ENCODE results near the gene PSEN2. TPM values are rescaled to one million over a fixed set of nuclear protein-coding genes. Genes with fewer than 3 reads are reported as not detected.

The PSEN2 gene
- total RNA-seq, 2 experiments from 2014 or later = 0.81 to 1.2 TPM

DNA sequence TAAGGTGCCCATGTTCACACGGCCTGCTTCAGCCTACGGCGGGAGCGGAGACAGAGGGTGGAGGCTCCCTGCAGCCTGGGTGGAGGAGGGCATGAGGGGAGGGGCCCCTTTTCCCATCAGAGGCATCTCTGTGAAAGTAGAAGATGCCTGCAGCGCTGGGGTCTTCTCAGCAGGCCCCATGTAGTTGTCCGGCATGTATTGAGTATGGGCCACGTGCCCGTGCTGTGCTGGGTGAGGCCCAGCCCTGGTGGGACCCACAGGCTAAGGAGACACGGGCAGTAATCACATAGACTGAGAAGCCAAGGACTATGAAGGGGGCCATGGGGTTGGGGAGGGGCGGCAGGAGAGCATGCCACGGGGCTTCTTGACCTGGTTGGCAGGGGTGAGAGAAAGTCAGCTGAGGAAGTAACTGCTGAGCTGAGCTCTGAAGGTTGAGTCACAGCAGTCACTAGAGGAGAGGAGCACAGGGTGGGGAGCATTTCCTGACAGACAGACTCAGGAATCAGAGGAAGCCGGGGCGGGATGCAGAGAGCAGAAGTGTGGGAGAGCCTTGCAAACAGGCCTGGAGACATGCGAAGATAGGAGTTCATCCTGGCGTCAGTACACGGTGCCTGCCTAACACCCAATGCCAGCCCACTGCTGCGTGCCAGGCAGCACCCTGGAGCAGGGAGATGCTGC, 21.6 kb downstream of the PSEN2 start:
- no peaks in the 10 kb centered on the region for H3K4me1 Mint-ChIP-seq (ENCODE audit: low read depth)
- no peak for ATAC-seq (ENCODE audit: poor library complexity)
- POLR2A ChIA-PET = no interaction called here
- Histone ChIP-seq H3K4me3 (ENCODE audit: low read length) (no peak overlapping the region), H3K4me1 (ENCODE audit: insufficient read depth, low read length) (no peaks in the 10 kb centered on the region), H3K36me3 (ENCODE audit: insufficient read depth, low read length) (no peaks in the 10 kb centered on the region), H3K27ac (ENCODE audit: low read depth in 1 of 2, low read length in 2 of 2) (no peak overlapping the region), H3K9me3 (ENCODE audit: control insufficient read depth in 1 of 2, insufficient read depth in 1 of 2, low read length in 2 of 2) (no peaks in the 10 kb centered on the region), H3K27me3 (ENCODE audit: control insufficient read depth in 1 of 2, insufficient read depth in 2 of 2, low read length in 2 of 2) (no peaks in the 10 kb centered on the region)
- no peak overlapping the region for H3K4me3 Mint-ChIP-seq
- TF ChIP-seq, protein P1, sequence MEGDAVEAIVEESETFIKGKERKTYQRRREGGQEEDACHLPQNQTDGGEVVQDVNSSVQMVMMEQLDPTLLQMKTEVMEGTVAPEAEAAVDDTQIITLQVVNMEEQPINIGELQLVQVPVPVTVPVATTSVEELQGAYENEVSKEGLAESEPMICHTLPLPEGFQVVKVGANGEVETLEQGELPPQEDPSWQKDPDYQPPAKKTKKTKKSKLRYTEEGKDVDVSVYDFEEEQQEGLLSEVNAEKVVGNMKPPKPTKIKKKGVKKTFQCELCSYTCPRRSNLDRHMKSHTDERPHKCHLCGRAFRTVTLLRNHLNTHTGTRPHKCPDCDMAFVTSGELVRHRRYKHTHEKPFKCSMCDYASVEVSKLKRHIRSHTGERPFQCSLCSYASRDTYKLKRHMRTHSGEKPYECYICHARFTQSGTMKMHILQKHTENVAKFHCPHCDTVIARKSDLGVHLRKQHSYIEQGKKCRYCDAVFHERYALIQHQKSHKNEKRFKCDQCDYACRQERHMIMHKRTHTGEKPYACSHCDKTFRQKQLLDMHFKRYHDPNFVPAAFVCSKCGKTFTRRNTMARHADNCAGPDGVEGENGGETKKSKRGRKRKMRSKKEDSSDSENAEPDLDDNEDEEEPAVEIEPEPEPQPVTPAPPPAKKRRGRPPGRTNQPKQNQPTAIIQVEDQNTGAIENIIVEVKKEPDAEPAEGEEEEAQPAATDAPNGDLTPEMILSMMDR (IDR thresholded peaks at IDR 0.05) = no peak
- CTCF ChIA-PET = no interaction called here
- no peak for DNase-seq
- no peaks in the 10 kb centered on the region for H3K9me3 Mint-ChIP-seq
- H3K27me3 Mint-ChIP-seq = no peaks in the 10 kb centered on the region
- intact Hi-C loops (cut with DNase I, micrococcal nuclease) = no loop called here
- no peak overlapping the region for H3K27ac Mint-ChIP-seq
- H3K36me3 Mint-ChIP-seq (ENCODE audit: low read depth) = no peaks in the 10 kb centered on the region

DNA sequence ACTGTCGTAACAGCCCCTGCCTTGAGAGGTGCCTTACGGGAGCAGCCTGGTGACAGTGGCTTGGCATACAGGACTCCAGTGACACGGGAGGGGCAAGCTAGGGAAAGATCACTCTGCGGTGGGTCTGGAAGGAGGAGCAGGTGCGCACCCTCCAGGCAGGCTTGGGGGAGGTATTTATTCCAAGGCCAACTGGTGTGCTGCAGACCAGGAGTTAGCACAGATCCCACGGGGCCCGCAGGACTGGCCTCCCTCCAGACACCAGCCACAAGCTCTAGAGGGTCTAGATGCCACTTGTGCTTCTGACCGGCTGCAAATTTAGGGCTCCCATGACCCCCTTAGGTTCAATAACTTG, 22.1 kb downstream of the PSEN2 start:
- Mint-ChIP-seq H3K27me3 (no peaks in the 10 kb centered on the region), H3K4me3 (no peak overlapping the region), H3K4me1 (ENCODE audit: low read depth) (no peaks in the 10 kb centered on the region), H3K36me3 (ENCODE audit: low read depth) (no peaks in the 10 kb centered on the region), H3K27ac (no peak overlapping the region), H3K9me3 (no peaks in the 10 kb centered on the region)
- H3K36me3 ChIP-seq (ENCODE audit: insufficient read depth, low read length) = no peaks in the 10 kb centered on the region
- ChIA-PET CTCF (no interaction called here), POLR2A (no interaction called here)
- no peaks in the 10 kb centered on the region for H3K9me3 ChIP-seq (ENCODE audit: control insufficient read depth in 1 of 2, insufficient read depth in 1 of 2, low read length in 2 of 2)
- ATAC-seq (ENCODE audit: poor library complexity) (no peak), DNase-seq (no peak)
- TF ChIP-seq, protein P1 (IDR thresholded peaks at IDR 0.05) = no peak
- no peaks in the 10 kb centered on the region for H3K27me3 ChIP-seq (ENCODE audit: control insufficient read depth in 1 of 2, insufficient read depth in 2 of 2, low read length in 2 of 2)
- no peaks in the 10 kb centered on the region for H3K4me1 ChIP-seq (ENCODE audit: insufficient read depth, low read length)
- no peak overlapping the region for H3K4me3 ChIP-seq (ENCODE audit: low read length)
- H3K27ac ChIP-seq (ENCODE audit: low read depth in 1 of 2, low read length in 2 of 2) = no peak overlapping the region
- intact Hi-C loops (cut with DNase I, micrococcal nuclease) = no loop called here

DNA sequence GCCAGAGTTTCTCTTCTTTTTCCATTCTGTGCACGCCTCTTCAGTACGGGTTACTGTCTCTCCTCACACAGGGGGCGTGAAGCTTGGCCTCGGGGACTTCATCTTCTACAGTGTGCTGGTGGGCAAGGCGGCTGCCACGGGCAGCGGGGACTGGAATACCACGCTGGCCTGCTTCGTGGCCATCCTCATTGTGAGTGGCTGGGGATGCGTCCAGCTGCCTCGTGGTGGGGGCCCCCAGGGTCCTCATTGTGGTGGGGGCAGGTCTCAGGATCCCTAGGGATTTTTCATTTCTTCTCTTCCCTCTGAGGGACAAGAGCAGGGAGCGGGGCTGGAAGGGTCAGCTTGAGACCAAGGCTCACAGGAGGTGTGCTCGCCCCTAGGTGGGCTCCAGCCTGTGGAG, 23.5 kb downstream of the PSEN2 start:
- Mint-ChIP-seq H3K27ac (no peak overlapping the region), H3K4me1 (ENCODE audit: low read depth) (no peaks in the 10 kb centered on the region), H3K36me3 (ENCODE audit: low read depth) (no peaks in the 10 kb centered on the region), H3K4me3 (no peak overlapping the region), H3K27me3 (no peaks in the 10 kb centered on the region), H3K9me3 (no peaks in the 10 kb centered on the region)
- ATAC-seq (ENCODE audit: poor library complexity) (no peak), DNase-seq (no peak)
- ChIA-PET POLR2A (interaction anchor here (1.7 kb wide), 1 partner anchor 10 kb away, joined by 3 read pairs; no protein-coding TSS in a partner anchor), CTCF (no interaction called here)
- no peak overlapping the region for H3K4me3 ChIP-seq (ENCODE audit: low read length)
- no peaks in the 10 kb centered on the region for H3K36me3 ChIP-seq (ENCODE audit: insufficient read depth, low read length)
- no peaks in the 10 kb centered on the region for H3K9me3 ChIP-seq (ENCODE audit: control insufficient read depth in 1 of 2, insufficient read depth in 1 of 2, low read length in 2 of 2)
- TF ChIP-seq, protein P1 (IDR thresholded peaks at IDR 0.05) = no peak
- intact Hi-C loops (cut with DNase I, micrococcal nuclease) = no loop called here
- no peak overlapping the region for H3K27ac ChIP-seq (ENCODE audit: low read depth in 1 of 2, low read length in 2 of 2)
- no peaks in the 10 kb centered on the region for H3K27me3 ChIP-seq (ENCODE audit: control insufficient read depth in 1 of 2, insufficient read depth in 2 of 2, low read length in 2 of 2)
- H3K4me1 ChIP-seq (ENCODE audit: insufficient read depth, low read length) = no peaks in the 10 kb centered on the region
